ENCODE results near the gene TSPAN14. TPM values are rescaled to one million over a fixed set of nuclear protein-coding genes. Genes with fewer than 3 reads are reported as not detected.

Gene TSPAN14
- total and polyA plus RNA-seq, 4 donors = 19.9 to 36.8 (median 27.3) TPM

GRCh38 chr10:80553436-80553835, 99.3 kb downstream of the TSPAN14 start:
- H3K9ac ChIP-seq (ENCODE audit: low read depth in 1 of 2, low read length in 2 of 2) = no peak overlapping the region
- no peak overlapping the region for H3K27ac ChIP-seq (ENCODE audit: low read depth in 1 of 2, low read length in 2 of 2)
- H3K27me3 ChIP-seq (ENCODE audit: control insufficient read depth in 4 of 4, insufficient read depth in 4 of 4, low read length in 3 of 4) = no peaks in the 10 kb centered on the region
- H3K4me1 ChIP-seq (ENCODE audit: control insufficient read depth in 4 of 4, insufficient read depth in 4 of 4, low read length in 3 of 4) = peaks cover 0 to 12% (median 10%) of the 10 kb centered on the region in 4 donors
- H3K9me3 ChIP-seq (ENCODE audit: control insufficient read depth in 4 of 4, low read length in 3 of 4) = no peaks in the 10 kb centered on the region
- DNase-seq (ENCODE audit: low spot score) = no peak
- no peaks in the 10 kb centered on the region for H3K36me3 ChIP-seq (ENCODE audit: control insufficient read depth in 4 of 4, insufficient read depth in 3 of 4, low read depth in 1 of 4, low read length in 3 of 4)
- no peak overlapping the region for H3K4me3 ChIP-seq (ENCODE audit: low read depth in 1 of 3, low read length in 3 of 3)
- WGBS = 88% methylated on average over 5 of the region's 5 CpGs
- TF ChIP-seq, protein P1, sequence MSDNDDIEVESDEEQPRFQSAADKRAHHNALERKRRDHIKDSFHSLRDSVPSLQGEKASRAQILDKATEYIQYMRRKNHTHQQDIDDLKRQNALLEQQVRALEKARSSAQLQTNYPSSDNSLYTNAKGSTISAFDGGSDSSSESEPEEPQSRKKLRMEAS (IDR thresholded peaks at IDR 0.05) = no peak
- TF ChIP-seq HNF4G (IDR thresholded peaks at IDR 0.05) (no peak), NR2F2 (IDR thresholded peaks at IDR 0.05) (no peak), RXRA (IDR thresholded peaks at IDR 0.05) (no peak), HNF4A (conservative IDR thresholded peaks at IDR 0.05) (no peak), GABPA (IDR thresholded peaks at IDR 0.05 in 1 of 2, conservative IDR thresholded peaks at IDR 0.05 in 1 of 2) (no peak), FOXA2 (IDR thresholded peaks at IDR 0.05) (no peak), EGR1 (IDR thresholded peaks at IDR 0.05; ENCODE audit: low read depth in 2 of 2) (no peak), RAD21 (IDR thresholded peaks at IDR 0.05) (no peak), TAF1 (conservative IDR thresholded peaks at IDR 0.05) (no peak), JUND (IDR thresholded peaks at IDR 0.05) (no peak), YY1 (IDR thresholded peaks at IDR 0.05) (no peak), SP1 (IDR thresholded peaks at IDR 0.05) (no peak), CTCF (IDR thresholded peaks at IDR 0.05; ENCODE audit: low read depth, low read length, missing input control) (no peak), FOXA1 (IDR thresholded peaks at IDR 0.05) (no peak)
- TF ChIP-seq, protein P2, sequence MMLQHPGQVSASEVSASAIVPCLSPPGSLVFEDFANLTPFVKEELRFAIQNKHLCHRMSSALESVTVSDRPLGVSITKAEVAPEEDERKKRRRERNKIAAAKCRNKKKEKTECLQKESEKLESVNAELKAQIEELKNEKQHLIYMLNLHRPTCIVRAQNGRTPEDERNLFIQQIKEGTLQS (IDR thresholded peaks at IDR 0.05) = no peak
- TF ChIP-seq, protein P3, sequence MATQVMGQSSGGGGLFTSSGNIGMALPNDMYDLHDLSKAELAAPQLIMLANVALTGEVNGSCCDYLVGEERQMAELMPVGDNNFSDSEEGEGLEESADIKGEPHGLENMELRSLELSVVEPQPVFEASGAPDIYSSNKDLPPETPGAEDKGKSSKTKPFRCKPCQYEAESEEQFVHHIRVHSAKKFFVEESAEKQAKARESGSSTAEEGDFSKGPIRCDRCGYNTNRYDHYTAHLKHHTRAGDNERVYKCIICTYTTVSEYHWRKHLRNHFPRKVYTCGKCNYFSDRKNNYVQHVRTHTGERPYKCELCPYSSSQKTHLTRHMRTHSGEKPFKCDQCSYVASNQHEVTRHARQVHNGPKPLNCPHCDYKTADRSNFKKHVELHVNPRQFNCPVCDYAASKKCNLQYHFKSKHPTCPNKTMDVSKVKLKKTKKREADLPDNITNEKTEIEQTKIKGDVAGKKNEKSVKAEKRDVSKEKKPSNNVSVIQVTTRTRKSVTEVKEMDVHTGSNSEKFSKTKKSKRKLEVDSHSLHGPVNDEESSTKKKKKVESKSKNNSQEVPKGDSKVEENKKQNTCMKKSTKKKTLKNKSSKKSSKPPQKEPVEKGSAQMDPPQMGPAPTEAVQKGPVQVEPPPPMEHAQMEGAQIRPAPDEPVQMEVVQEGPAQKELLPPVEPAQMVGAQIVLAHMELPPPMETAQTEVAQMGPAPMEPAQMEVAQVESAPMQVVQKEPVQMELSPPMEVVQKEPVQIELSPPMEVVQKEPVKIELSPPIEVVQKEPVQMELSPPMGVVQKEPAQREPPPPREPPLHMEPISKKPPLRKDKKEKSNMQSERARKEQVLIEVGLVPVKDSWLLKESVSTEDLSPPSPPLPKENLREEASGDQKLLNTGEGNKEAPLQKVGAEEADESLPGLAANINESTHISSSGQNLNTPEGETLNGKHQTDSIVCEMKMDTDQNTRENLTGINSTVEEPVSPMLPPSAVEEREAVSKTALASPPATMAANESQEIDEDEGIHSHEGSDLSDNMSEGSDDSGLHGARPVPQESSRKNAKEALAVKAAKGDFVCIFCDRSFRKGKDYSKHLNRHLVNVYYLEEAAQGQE (IDR thresholded peaks at IDR 0.05) = no peak

GRCh38 chr10:80554050-80554449, 99.9 kb downstream of the TSPAN14 start:
- Histone ChIP-seq H3K27ac (ENCODE audit: low read depth in 1 of 2, low read length in 2 of 2) (no peak overlapping the region), H3K36me3 (ENCODE audit: control insufficient read depth in 4 of 4, insufficient read depth in 3 of 4, low read depth in 1 of 4, low read length in 3 of 4) (no peaks in the 10 kb centered on the region), H3K27me3 (ENCODE audit: control insufficient read depth in 4 of 4, insufficient read depth in 4 of 4, low read length in 3 of 4) (no peaks in the 10 kb centered on the region), H3K4me3 (ENCODE audit: low read depth in 1 of 3, low read length in 3 of 3) (no peak overlapping the region), H3K9ac (ENCODE audit: low read depth in 1 of 2, low read length in 2 of 2) (no peak overlapping the region), H3K4me1 (ENCODE audit: control insufficient read depth in 4 of 4, insufficient read depth in 4 of 4, low read length in 3 of 4) (peaks cover 0 to 12% (median 10%) of the 10 kb centered on the region in 4 donors), H3K9me3 (ENCODE audit: control insufficient read depth in 4 of 4, low read length in 3 of 4) (no peaks in the 10 kb centered on the region)
- no peak for DNase-seq (ENCODE audit: low spot score)
- no peak for TF ChIP-seq RAD21 (IDR thresholded peaks at IDR 0.05)
- TF ChIP-seq, protein P3 (IDR thresholded peaks at IDR 0.05) = no peak
- 94% methylated on average over 5 of the region's 5 CpGs for WGBS
